Ectodermal cell (in vitro differentiated cells): ENCODE results near the gene CCL20.
"Not testable (repeated sequence)": the region's sequence is repeated elsewhere in the genome, so short reads cannot be mapped to it uniquely, and the experiment has no call there.

ENCODE experiments used
- H3K27ac ChIP-seq: 2 replicates; pipeline ENCODE4 v1.7.0; 2013; ENCODE audit warnings: mild to moderate bottlenecking, low read depth, low read length; ENCODE audit not compliant: insufficient read depth, poor library complexity, severe bottlenecking
- H3K27me3 ChIP-seq: 2 replicates; pipeline ENCODE4 v1.7.0; 2013; ENCODE audit warnings: mild to moderate bottlenecking, low read length; ENCODE audit not compliant: insufficient read depth, control insufficient read depth, poor library complexity, severe bottlenecking
- H3K36me3 ChIP-seq: one replicate; pipeline ENCODE4 v1.7.0; 2013; ENCODE audit warnings: low read length; ENCODE audit not compliant: control insufficient read depth, insufficient read depth
- H3K4me1 ChIP-seq: one replicate; pipeline ENCODE4 v1.7.0; 2013; ENCODE audit warnings: low read length; ENCODE audit not compliant: control insufficient read depth, insufficient read depth
- H3K4me3 ChIP-seq: 2 replicates; pipeline ENCODE4 v1.7.0; 2013; ENCODE audit warnings: low read depth, low read length, control low read depth; ENCODE audit not compliant: insufficient read depth
- H3K9me3 ChIP-seq: 2 replicates; pipeline ENCODE4 v1.7.0; 2013; ENCODE audit warnings: mild to moderate bottlenecking, low read length, moderate library complexity; ENCODE audit not compliant: control insufficient read depth
- WGBS, 2 experiments: methylation state at CpG; one replicate each; pipeline ENCODE4 v1.1.7; 2013; ENCODE audit warnings: missing lambda C conversion rate in 2 of 2; 5-methylcytosine and 5-hydroxymethylcytosine counted together

Gene CCL20

DNA sequence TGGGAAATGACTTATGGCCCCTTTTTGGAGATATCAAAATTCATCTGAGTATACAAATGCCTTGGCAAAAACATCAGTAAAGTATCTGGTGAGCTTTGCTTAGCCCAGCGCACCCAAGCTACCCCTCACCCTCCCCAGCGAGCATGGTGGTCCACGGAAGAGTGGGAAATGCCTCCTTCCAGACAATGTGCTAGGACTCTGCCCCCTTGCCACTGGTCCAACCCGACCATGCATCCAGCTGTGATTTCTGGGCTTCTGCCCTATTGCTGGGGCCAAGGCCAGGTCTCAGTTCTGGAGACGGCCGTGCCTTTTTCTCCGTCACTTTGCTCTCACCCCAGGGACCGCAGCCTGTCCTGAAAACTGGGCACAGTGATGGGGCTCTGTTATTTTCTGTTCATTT, 31.8 kb upstream of the CCL20 start:
- H3K27ac ChIP-seq: no peak overlapping the region
- no peaks in the 10 kb centered on the region for H3K4me1 ChIP-seq
- WGBS, 2 experiments: 81 to 82% methylated on average over 8 of the region's 8 CpGs
- no peaks in the 10 kb centered on the region for H3K9me3 ChIP-seq
- H3K4me3 ChIP-seq: no peak overlapping the region
- no peaks in the 10 kb centered on the region for H3K36me3 ChIP-seq
- H3K27me3 ChIP-seq: no peaks in the 10 kb centered on the region

DNA sequence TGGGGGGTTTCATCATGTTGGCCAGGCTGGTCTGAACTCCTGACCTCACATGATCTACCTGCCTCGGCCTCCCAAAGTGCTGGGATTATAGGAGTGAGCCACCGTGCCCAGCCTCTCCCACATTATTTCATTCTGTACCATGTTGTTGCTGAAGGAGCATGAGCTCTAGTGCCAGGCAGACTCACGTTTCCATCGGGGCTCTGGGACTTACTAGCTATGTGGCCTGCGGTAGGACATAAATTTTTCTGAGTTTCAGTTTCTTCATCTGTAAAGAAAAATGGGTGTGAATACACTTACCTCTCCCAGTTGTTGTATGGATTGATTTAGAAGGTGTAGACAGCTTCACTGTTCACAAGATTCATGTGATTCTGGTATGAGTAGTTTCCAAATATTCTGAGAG, 30.8 kb upstream of the CCL20 start:
- Histone ChIP-seq H3K27ac (no peak overlapping the region), H3K27me3 (no peaks in the 10 kb centered on the region), H3K4me3 (no peak overlapping the region), H3K9me3 (no peaks in the 10 kb centered on the region), H3K36me3 (no peaks in the 10 kb centered on the region), H3K4me1 (no peaks in the 10 kb centered on the region)
- WGBS, 2 experiments: 93 to 95% methylated on average over 5 of the region's 5 CpGs

DNA sequence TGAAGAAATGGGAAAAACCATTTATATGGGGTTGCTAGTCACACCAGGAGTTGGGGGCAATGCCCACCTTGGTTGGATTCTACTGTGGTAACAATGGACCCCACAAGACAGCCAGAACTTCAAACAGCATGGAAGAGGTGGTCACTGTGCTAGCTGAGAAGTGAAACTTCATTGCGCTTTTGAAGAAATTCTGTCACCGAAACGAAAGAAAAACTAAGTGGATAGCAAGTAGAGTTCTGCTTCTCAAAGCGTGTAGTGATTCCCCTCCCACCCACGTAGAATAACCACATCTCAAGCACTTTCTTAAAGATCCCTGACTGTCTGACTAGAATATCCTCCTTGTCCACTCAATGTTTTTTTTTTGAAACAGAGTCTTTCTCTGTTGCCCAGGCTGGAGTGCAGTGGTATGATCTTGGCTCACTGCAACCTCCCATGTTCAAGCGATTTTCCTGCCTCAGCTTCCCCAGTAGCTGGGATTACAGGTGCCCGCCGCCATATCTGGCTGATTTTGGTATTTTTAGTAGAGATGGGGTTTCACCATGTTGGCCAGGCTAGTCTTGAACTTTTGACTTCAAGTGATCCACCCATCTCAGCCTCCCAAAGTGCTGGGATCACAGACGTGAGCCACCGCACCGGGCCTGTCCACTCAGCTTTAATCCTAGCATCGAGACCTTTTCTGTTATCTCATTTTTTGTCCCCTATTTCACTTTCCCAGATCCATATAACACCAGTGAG, 30.1 kb upstream of the CCL20 start:
- Histone ChIP-seq H3K9me3 (no peaks in the 10 kb centered on the region), H3K36me3 (no peaks in the 10 kb centered on the region), H3K27ac (no peak overlapping the region), H3K4me3 (no peak overlapping the region), H3K4me1 (no peaks in the 10 kb centered on the region), H3K27me3 (no peaks in the 10 kb centered on the region)
- 86 to 87% methylated on average over 12 of the region's 12 CpGs for WGBS, 2 experiments

DNA sequence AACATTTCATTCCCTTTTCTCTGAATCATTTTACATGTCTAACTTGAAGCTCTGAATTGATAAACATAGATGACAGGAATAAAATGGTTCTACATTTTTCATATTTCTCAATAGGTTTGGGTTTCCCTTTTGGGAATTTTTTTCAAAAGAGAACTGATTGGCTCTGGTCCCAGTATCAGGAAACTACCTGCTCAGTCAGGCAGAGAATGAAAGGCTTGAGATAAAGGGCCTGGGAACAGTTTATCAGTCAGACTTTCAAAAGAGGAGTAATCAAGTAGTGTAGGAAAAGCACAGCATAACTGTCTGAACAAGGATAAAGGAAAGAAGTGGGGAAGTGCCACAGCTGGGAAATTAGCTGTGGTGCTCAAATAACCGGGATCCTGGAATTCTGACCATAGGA, 28.3 kb upstream of the CCL20 start:
- Histone ChIP-seq H3K36me3 (no peaks in the 10 kb centered on the region), H3K27me3 (no peaks in the 10 kb centered on the region), H3K4me3 (no peak overlapping the region), H3K9me3 (no peaks in the 10 kb centered on the region), H3K27ac (no peak overlapping the region), H3K4me1 (no peaks in the 10 kb centered on the region)
- 68 to 70% methylated on average over 1 of the region's 1 CpG for WGBS, 2 experiments

DNA sequence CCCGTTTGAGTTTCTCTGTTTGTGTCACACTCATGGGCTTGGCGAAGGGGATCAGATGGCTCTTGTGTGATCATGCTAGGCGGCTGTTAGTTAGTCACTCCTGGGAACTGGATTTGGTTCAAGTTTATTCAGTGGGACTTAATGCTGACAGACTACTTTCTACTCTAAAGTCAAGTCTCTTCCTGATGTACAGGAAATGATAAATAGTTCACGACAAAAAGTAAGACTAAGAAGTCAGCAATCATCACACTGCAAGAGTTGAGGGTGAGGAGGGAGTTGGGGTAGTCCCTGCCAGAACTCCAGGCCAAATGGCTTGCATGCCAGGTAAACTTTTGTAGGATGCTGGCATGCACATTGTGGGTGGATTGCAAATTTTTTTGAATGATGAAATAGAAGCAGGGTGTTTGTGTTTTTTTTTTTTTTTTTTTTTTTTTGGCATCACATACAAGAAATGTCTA, 25.1 kb upstream of the CCL20 start:
- WGBS, 2 experiments: 93 to 97% methylated on average over 4 of the region's 4 CpGs
- no peak overlapping the region for H3K4me3 ChIP-seq
- no peaks in the 10 kb centered on the region for H3K27me3 ChIP-seq
- H3K36me3 ChIP-seq: no peaks in the 10 kb centered on the region
- no peaks in the 10 kb centered on the region for H3K4me1 ChIP-seq
- no peak overlapping the region for H3K27ac ChIP-seq
- no peaks in the 10 kb centered on the region for H3K9me3 ChIP-seq

DNA sequence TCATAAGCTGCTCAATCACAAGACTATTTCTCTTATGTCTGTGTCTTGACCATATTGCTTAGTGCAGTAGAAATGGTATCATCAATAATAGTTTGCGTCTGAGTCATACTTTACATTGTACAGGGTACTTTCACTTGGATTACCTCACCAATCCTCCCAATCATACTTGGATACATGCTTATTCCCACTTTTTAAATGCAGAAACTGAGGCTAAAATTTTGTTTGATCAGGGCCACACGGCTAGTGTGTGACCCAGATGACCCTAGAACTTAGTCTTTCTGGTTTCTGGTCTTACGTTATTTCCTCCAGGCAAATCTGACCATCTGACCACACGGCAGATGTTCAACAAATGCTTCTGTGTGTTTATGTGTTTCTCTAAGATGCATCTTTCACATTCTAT, 23.8 kb upstream of the CCL20 start:
- Histone ChIP-seq H3K36me3 (no peaks in the 10 kb centered on the region), H3K9me3 (no peaks in the 10 kb centered on the region), H3K4me3 (no peak overlapping the region), H3K27ac (no peak overlapping the region), H3K27me3 (no peaks in the 10 kb centered on the region), H3K4me1 (no peaks in the 10 kb centered on the region)
- WGBS, 2 experiments: 90 to 93% methylated on average over 4 of the region's 4 CpGs

DNA sequence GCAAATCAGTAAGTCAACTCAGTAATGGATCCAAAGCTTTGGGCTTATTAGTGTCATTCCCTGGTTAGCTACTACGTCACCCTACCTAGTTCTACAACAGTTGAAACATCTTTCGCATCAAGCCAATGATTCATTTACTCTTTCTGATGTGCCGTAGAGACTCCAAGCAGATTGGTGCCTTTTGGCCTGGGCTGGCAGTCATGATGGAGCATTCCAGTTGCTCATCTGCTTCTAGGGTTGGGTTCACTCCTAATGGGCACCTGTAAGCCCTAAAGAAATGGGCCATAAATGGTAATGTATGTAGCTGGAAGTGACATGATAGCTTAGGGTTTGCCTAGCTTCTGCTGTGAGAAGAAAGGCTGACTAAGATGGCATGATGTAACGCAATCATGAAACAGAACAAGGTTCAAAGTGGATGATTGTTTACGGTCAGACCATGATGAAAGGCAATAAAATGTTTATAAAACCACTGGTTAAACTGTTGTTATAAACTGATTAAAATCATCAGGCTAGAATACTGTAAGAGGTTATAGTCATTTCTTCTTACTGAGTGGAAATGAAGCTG, 20.4 kb upstream of the CCL20 start:
- WGBS, 2 experiments: 92 to 95% methylated on average over 5 of the region's 5 CpGs
- Histone ChIP-seq H3K27ac (no peak overlapping the region), H3K27me3 (no peaks in the 10 kb centered on the region), H3K4me3 (no peak overlapping the region), H3K36me3 (no peaks in the 10 kb centered on the region), H3K4me1 (no peaks in the 10 kb centered on the region), H3K9me3 (no peaks in the 10 kb centered on the region)

DNA sequence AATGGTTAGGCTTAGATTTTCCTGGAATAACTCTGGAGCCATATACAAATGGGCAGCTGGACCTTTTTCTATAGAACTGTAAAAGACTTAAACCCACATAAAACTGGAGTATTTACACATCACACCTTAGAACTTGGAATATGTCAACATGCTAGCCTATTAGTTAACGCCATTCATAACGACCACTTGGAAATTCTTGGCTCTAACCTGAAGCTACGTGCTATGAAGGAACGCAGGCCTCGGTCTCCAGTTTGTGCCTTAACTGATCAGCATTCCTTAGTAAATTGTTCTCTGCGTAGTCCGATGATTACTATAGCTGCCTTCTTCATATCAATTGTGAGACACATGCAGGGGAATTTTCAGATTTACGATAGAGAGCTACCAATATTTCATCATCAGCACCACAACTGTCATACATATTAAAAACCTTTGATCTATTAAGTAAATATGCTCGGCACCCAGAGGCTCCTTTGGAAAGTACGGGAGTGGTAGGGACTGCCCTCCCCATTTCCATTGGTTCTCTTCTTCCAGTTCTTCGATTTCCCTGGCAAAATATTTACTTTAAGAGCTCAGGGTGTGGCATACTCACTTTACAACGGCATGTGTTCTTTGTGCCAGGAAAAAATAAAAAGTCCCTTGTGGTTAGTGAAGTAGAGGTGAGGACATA, 17.5 kb upstream of the CCL20 start:
- no peaks in the 10 kb centered on the region for H3K36me3 ChIP-seq
- no peaks in the 10 kb centered on the region for H3K9me3 ChIP-seq
- no peaks in the 10 kb centered on the region for H3K27me3 ChIP-seq
- H3K27ac ChIP-seq: no peak overlapping the region
- no peak overlapping the region for H3K4me3 ChIP-seq
- no peaks in the 10 kb centered on the region for H3K4me1 ChIP-seq
- 78% methylated on average over 12 of the region's 12 CpGs for WGBS, 2 experiments

DNA sequence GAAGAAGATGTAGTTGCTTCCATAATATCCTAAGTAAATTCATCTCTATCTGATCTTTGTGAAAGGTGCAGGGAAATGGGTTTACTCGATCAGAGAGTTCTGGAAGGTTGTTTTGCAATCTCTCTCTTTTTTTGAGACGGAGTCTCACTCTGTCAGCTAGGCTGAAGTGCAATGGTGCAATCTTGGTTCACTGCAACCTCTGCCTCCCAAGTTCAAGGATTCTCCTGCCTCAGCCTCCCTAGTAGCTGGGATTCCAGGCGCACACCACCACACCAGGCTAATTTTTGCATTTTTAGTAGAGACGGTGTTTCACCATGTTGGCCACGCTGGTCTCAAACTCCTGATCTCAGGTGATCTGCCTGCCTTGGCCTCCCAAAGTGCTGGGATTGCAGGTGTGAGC, 16.9 kb upstream of the CCL20 start:
- H3K4me3 ChIP-seq, H3K27ac ChIP-seq, H3K9me3 ChIP-seq, H3K27me3 ChIP-seq, H3K36me3 ChIP-seq, H3K4me1 ChIP-seq: not testable (repeated sequence)
- WGBS, 2 experiments: 94 to 95% methylated on average over 5 of the region's 5 CpGs

DNA sequence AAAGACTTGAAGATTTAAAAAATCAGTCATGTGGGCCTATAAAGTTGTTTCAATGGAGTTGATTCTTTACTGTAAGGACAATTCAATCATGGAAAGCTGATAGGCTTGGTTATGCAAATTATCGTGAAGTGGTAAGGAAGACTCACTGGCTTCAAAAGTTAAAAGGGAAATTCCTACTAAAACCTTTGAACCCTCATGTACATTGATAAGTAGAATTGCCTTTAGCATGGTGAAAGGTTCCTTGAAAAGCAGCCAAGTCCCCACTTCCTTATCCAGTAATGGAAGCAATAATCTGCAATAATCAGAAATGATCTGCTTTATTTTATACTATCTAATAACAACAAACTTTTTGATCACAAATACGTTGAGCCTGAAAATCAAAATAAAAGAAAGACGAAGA, 14.4 kb upstream of the CCL20 start:
- Histone ChIP-seq H3K27ac (no peak overlapping the region), H3K9me3 (no peaks in the 10 kb centered on the region), H3K4me1 (no peaks in the 10 kb centered on the region), H3K4me3 (no peak overlapping the region), H3K36me3 (no peaks in the 10 kb centered on the region), H3K27me3 (no peaks in the 10 kb centered on the region)
- WGBS, 2 experiments: 77 to 83% methylated on average over 1 to 3 of the region's 3 CpGs
